ENCODE measurements around the gene TBX1. TPM values are rescaled to one million over a fixed set of nuclear protein-coding genes. Genes with fewer than 3 reads are reported as not detected.

TBX1 gene
- total RNA-seq, 1 donor from 2014 or later, result 0.29 TPM

GRCh38 chr22:19745155-19746101 is 15.2 kb upstream of the TBX1 start:
- H3K27me3 Mint-ChIP-seq (ENCODE audit: insufficient read depth), result no peaks in the 10 kb centered on the region

GRCh38 chr22:19746726-19747125 is 13.9 kb upstream of the TBX1 start:
- Mint-ChIP-seq H3K4me3 (no peak overlapping the region), H3K9me3 (no peaks in the 10 kb centered on the region), H3K27me3 (ENCODE audit: insufficient read depth) (no peaks in the 10 kb centered on the region), H3K27ac (no peak overlapping the region), H3K36me3 (ENCODE audit: low read depth) (no peaks in the 10 kb centered on the region), H3K4me1 (ENCODE audit: low read depth) (no peaks in the 10 kb centered on the region)
- no peak for DNase-seq (ENCODE audit: low spot score)
- intact Hi-C loops (cut with micrococcal nuclease), result no loop called here

More at GRCh38 chr22:19745155-19746101, 15.2 kb upstream of the TBX1 start:
- DNase-seq (ENCODE audit: low spot score), result no peak
- no peaks in the 10 kb centered on the region for H3K9me3 Mint-ChIP-seq
- H3K36me3 Mint-ChIP-seq (ENCODE audit: low read depth), result no peaks in the 10 kb centered on the region
- H3K27ac Mint-ChIP-seq, result no peak overlapping the region
- no peaks in the 10 kb centered on the region for H3K4me1 Mint-ChIP-seq (ENCODE audit: low read depth)
- H3K4me3 Mint-ChIP-seq, result no peak overlapping the region
- intact Hi-C loops (cut with micrococcal nuclease), result no loop called here

- intact Hi-C loops (cut with micrococcal nuclease), result no loop called here
- H3K27me3 Mint-ChIP-seq (ENCODE audit: insufficient read depth), result no peaks in the 10 kb centered on the region
- no peak overlapping the region for H3K27ac Mint-ChIP-seq
- no peaks in the 10 kb centered on the region for H3K4me1 Mint-ChIP-seq (ENCODE audit: low read depth)
- H3K4me3 Mint-ChIP-seq, result no peak overlapping the region
- no peaks in the 10 kb centered on the region for H3K9me3 Mint-ChIP-seq
- no peaks in the 10 kb centered on the region for H3K36me3 Mint-ChIP-seq (ENCODE audit: low read depth)
- DNase-seq (ENCODE audit: low spot score), result no peak
These were observed 13.0 kb upstream of the TBX1 start for GRCh38 chr22:19747551-19747950.

- Mint-ChIP-seq H3K36me3 (ENCODE audit: low read depth) (no peaks in the 10 kb centered on the region), H3K4me3 (no peak overlapping the region), H3K27me3 (ENCODE audit: insufficient read depth) (peaks cover 3% of the 10 kb centered on the region), H3K4me1 (ENCODE audit: low read depth) (no peaks in the 10 kb centered on the region), H3K27ac (no peak overlapping the region), H3K9me3 (no peaks in the 10 kb centered on the region)
- intact Hi-C loops (cut with micrococcal nuclease), result no loop called here
- DNase-seq (ENCODE audit: low spot score), result no peak
These were observed 12.4 kb upstream of the TBX1 start for GRCh38 chr22:19748139-19748538.

- H3K4me3 Mint-ChIP-seq, result no peak overlapping the region
- DNase-seq (ENCODE audit: low spot score), result no peak
- intact Hi-C loops (cut with micrococcal nuclease), result no loop called here
- H3K27ac Mint-ChIP-seq, result no peak overlapping the region
- H3K9me3 Mint-ChIP-seq, result no peaks in the 10 kb centered on the region
- H3K27me3 Mint-ChIP-seq (ENCODE audit: insufficient read depth), result peaks cover 13% of the 10 kb centered on the region
- no peaks in the 10 kb centered on the region for H3K36me3 Mint-ChIP-seq (ENCODE audit: low read depth)
- no peaks in the 10 kb centered on the region for H3K4me1 Mint-ChIP-seq (ENCODE audit: low read depth)
These were observed 11.4 kb upstream of the TBX1 start for GRCh38 chr22:19748991-19749664.

GRCh38 chr22:19749876-19750275 is 10.7 kb upstream of the TBX1 start:
- DNase-seq (ENCODE audit: low spot score), result no peak
- intact Hi-C loops (cut with micrococcal nuclease), result no loop called here
- peaks cover 20% of the 10 kb centered on the region for H3K27me3 Mint-ChIP-seq (ENCODE audit: insufficient read depth)

GRCh38 chr22:19750507-19751490 is 9.8 kb upstream of the TBX1 start:
- DNase-seq (ENCODE audit: low spot score), result no peak
- Mint-ChIP-seq H3K4me3 (no peak overlapping the region), H3K9me3 (no peaks in the 10 kb centered on the region), H3K4me1 (ENCODE audit: low read depth) (no peaks in the 10 kb centered on the region), H3K36me3 (ENCODE audit: low read depth) (no peaks in the 10 kb centered on the region), H3K27me3 (ENCODE audit: insufficient read depth) (peaks cover 23% of the 10 kb centered on the region), H3K27ac (no peak overlapping the region)
- intact Hi-C loops (cut with micrococcal nuclease), result no loop called here

More at GRCh38 chr22:19749876-19750275, 10.7 kb upstream of the TBX1 start:
- H3K4me1 Mint-ChIP-seq (ENCODE audit: low read depth), result no peaks in the 10 kb centered on the region
- no peaks in the 10 kb centered on the region for H3K9me3 Mint-ChIP-seq
- no peak overlapping the region for H3K4me3 Mint-ChIP-seq
- no peak overlapping the region for H3K27ac Mint-ChIP-seq
- H3K36me3 Mint-ChIP-seq (ENCODE audit: low read depth), result no peaks in the 10 kb centered on the region

- peaks cover 29% of the 10 kb centered on the region for H3K27me3 Mint-ChIP-seq (ENCODE audit: insufficient read depth)
- no peak overlapping the region for H3K4me3 Mint-ChIP-seq
- H3K9me3 Mint-ChIP-seq, result no peaks in the 10 kb centered on the region
- DNase-seq (ENCODE audit: low spot score), result no peak
- no peaks in the 10 kb centered on the region for H3K36me3 Mint-ChIP-seq (ENCODE audit: low read depth)
- no peaks in the 10 kb centered on the region for H3K4me1 Mint-ChIP-seq (ENCODE audit: low read depth)
- no peak overlapping the region for H3K27ac Mint-ChIP-seq
- intact Hi-C loops (cut with micrococcal nuclease), result no loop called here
These were observed 8.9 kb upstream of the TBX1 start for GRCh38 chr22:19751497-19752245.

GRCh38 chr22:19753090-19753842 is 7.3 kb upstream of the TBX1 start:
- H3K4me3 Mint-ChIP-seq, result no peak overlapping the region
- no peak for DNase-seq (ENCODE audit: low spot score)
- H3K9me3 Mint-ChIP-seq, result no peaks in the 10 kb centered on the region
- intact Hi-C loops (cut with micrococcal nuclease), result no loop called here
- no peaks in the 10 kb centered on the region for H3K36me3 Mint-ChIP-seq (ENCODE audit: low read depth)
- peaks cover 41% of the 10 kb centered on the region for H3K27me3 Mint-ChIP-seq (ENCODE audit: insufficient read depth)
- H3K27ac Mint-ChIP-seq, result no peak overlapping the region
- peaks cover 7% of the 10 kb centered on the region for H3K4me1 Mint-ChIP-seq (ENCODE audit: low read depth)

GRCh38 chr22:19753996-19754700 is 6.4 kb upstream of the TBX1 start:
- Mint-ChIP-seq H3K36me3 (ENCODE audit: low read depth) (no peaks in the 10 kb centered on the region), H3K27ac (no peak overlapping the region), H3K9me3 (no peaks in the 10 kb centered on the region)

GRCh38 chr22:19754701-19755144 is 5.9 kb upstream of the TBX1 start:
- intact Hi-C loops (cut with micrococcal nuclease), result loop anchor here (5.0 kb wide), 1 partner anchor 138 kb away; no protein-coding TSS in a partner anchor
- Mint-ChIP-seq H3K36me3 (ENCODE audit: low read depth) (no peaks in the 10 kb centered on the region), H3K4me1 (ENCODE audit: low read depth) (peaks cover 10% of the 10 kb centered on the region), H3K27ac (no peak overlapping the region), H3K4me3 (no peak overlapping the region), H3K27me3 (ENCODE audit: insufficient read depth) (peaks cover 50% of the 10 kb centered on the region), H3K9me3 (no peaks in the 10 kb centered on the region)
- DNase-seq (ENCODE audit: low spot score), result no peak

More at GRCh38 chr22:19753996-19754700, 6.4 kb upstream of the TBX1 start:
- intact Hi-C loops (cut with micrococcal nuclease), result no loop called here
- DNase-seq (ENCODE audit: low spot score), result no peak
- no peak overlapping the region for H3K4me3 Mint-ChIP-seq
- peaks cover 7% of the 10 kb centered on the region for H3K4me1 Mint-ChIP-seq (ENCODE audit: low read depth)
- H3K27me3 Mint-ChIP-seq (ENCODE audit: insufficient read depth), result peaks cover 46% of the 10 kb centered on the region

All from activated T-helper 1 cell treated with anti-CD3 and anti-CD28 coated beads, Interleukin-12 subunit alpha, Interleukin-12 subunit beta, Interleukin-2, Interleukin-4 antibody, amounts not matched to agents 30 ng/mL and 10 ng/mL and 1 ng/mL, durations not matched to agents 14 hours and 24 hours and 36 hours (primary cell).